Stimulated activated CD4-positive, alpha-beta T cell treated with anti-CD3 and anti-CD28 coated beads, TNF-alpha, amount 100 ng/mL, for 48 hours (primary cell): ENCODE data around the gene XRCC1.
"Not testable (repeated sequence)": the region's sequence is repeated elsewhere in the genome, so short reads cannot be mapped to it uniquely, and the experiment has no call there.

Source experiments
- DNase-seq, 3 donors: peaks; one replicate each; pipeline ENCODE4 v3.0.0-alpha.2; 2020; ENCODE audit warnings: low read depth in 3 of 3

Gene XRCC1

DNA sequence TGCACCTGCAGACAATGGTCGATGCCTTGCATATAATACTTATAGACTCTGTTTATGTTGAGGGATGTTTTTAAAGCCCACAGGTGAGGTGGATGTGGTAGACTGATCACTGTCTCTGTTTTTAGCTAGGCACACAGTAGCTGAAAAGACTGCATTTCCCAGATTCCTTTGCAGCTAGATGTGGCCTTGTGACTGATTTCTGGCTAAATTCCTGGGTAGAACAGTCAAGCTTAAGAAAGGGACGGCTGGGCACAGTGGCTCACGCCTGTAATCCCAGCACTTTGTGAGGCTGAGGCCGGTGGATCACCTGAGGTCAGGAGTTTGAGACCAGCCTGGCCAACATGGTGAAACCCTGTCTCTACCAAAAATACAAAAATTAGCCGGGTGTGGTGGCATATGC is 25.0 kb upstream of the XRCC1 start:
- not testable (repeated sequence) for DNase-seq

DNA sequence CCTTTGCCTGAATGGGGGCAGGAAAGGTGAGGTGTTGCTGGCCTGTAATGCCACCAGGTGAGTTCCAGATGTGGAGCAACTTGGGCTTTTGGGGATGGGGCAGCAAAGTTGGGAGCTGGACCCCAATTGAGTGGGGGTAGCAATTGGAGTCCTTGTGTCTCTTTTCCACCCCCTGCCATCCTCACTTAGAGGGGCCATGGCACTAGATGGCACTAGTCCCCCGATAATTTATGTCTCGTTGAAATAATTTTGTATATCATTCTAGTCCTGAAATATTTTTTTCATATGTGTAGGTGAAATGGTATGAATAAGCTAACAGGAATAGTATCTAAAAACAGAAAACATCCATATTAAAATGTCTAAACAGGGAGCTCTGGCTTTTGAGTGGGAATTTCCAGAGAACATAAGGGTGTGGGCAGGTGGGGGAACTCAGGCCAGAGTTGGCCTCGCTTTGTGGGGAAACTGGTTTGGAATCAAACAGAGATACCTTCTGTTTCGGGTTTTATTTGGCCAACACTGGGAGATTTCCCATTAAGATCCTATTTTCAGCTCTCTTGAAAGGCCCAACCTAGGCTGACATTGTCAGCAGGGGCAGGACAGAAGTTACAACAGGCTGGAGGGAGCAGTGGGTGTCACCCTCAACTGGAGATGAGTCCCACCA is 24.4 kb upstream of the XRCC1 start:
- DNase-seq: no peak

DNA sequence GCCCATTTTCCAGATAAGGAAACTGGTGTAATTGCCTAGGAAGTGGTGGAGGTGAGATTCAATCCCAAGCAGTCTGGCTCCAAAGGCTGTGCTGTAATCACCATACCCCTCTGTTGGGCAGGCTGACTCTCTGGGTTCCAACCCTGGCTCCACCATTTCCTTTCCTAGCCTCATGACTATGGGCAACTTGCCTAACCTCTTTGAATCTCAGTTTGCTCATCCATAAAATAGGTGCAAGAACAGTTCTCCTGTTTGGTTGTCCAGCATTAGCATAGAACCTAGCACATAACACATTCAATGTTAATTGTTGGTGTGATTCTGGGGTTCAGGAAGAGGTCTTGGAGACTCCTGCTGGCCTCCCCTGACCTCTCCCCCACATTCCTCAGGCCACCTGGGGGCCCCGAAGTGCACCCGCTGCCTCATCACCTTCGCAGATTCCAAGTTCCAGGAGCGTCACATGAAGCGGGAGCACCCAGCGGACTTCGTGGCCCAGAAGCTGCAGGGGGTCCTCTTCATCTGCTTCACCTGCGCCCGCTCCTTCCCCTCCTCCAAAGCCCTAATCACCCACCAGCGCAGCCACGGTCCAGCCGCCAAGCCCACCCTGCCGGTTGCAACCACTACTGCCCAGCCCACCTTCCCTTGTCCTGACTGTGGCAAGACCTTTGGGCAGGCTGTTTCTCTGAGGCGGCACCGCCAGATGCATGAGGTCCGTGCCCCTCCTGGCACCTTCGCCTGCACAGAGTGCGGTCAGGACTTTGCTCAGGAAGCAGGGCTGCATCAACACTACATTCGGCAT is 23.3 kb upstream of the XRCC1 start:
- DNase-seq: no peak

DNA sequence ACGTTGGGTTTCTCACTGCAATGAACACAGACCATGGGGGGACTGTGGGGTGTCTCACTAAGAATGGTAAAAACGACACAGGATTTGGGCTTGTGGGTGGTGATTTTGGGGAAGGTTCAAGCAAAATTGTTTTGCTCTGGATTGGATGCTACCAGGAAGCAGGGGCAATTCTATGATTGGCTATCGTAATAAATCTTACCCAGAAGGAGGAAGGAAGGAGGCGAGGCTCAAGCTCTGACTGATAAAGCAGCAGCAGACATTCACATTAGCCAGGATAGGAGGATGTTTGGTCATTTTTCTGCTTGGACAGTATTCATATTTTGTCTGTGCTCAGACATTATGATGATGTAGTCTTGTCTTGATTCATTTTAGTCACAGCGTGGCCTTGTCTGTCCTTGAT is 22.5 kb upstream of the XRCC1 start:
- no peak for DNase-seq

DNA sequence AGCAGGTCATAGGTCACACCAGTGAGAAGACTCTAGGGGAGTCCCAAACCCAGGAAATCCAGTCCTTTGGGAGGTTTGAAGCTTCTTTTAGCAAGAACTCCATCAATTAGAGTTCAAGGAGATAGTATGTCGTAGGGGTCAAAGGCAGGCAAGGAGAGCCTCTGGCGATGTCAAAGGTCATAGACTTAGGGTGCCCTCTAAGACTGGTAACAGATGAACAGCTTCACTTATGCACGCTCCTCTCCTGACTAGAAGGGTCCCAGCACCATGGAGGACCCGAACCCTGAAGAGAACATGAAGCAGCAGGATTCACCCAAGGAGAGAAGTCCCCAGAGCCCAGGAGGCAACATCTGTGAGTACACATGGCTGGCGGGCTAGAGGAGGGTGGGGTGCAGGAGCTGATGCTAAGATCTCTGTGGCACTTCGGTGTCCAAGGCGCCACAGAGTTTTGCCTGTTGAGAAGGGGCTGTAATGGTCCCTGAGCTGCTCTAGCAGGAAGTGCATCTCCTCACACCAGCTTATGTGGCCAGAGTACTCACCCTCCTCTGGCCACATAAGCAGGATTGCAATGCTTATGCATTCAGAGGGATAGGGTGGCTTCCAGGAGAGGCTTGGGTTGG is 21.6 kb upstream of the XRCC1 start:
- no peak for DNase-seq

DNA sequence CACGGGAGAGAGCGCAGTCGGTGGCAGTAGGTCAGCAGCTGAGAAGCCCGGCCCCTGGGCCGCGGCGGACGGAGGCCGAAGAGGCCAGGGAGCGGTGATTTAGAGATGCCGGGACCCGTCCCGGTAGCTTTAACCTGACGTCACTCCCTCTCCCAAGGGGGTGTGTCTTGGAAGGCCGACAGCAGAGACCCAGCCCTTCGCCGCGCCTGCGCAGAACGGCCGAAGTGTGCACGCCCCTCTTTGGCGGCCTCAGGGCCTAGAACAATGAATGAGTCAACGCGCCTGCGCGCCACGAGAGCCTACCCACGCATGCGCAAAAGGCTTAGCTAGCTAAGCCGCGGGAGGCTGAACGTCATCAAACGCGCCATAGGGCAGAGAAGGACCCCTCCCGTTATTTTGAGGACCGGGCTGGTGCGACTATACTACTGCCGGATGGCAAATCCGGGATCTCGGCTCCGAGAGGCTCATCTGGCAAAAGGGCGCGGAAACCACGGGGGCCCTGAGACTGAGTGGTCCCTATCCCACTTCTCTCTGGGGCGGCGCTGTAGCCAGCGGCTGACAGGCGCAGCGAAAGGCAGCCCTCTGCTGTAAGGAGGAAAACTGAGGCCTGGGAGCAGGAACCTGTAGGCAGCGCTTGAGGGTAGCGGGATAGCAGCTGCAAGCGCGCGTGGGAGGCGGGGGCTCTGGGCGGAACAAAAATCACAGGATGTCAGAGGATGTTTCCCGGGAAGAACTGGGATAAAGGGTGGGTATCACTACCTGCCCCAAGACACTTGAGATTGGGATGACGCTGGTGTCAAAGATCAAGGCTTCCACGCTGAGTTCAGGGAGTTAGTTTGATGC is 20.9 kb upstream of the XRCC1 start, which contains the start of the genes IRGQ and ZNF576:
IRGQ (minus strand) TSS at position 136 of the 843 bp plus-strand sequence. CDS start 796 bp downstream, outside the sequence.
ZNF576 (plus strand) TSS at position 597 of the 843 bp plus-strand sequence. CDS start 514 bp downstream, outside the sequence.
- DNase-seq: peak; percentile 99 to 100 (median 99)

DNA sequence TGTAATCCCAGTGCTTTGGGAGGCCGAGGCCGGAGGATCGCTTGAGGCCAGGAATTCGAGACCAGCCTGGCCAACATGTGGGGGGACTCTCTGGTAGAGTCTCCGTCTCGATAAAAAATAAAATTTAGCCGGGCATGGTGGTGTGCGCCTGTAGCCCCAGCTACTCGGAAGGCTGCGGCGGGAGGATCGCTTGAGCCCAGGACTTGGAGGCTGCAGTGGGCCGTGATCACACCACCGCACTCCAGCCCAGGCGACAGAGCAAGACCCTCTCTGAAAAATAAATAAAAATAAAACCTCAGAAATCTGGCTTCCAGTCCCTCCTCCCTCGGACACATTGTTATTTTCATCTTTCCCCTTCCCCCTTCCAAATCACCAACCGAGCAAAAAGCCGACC is 20.3 kb upstream of the XRCC1 start:
- DNase-seq: peak in 1 of 3 donors; percentile 27

DNA sequence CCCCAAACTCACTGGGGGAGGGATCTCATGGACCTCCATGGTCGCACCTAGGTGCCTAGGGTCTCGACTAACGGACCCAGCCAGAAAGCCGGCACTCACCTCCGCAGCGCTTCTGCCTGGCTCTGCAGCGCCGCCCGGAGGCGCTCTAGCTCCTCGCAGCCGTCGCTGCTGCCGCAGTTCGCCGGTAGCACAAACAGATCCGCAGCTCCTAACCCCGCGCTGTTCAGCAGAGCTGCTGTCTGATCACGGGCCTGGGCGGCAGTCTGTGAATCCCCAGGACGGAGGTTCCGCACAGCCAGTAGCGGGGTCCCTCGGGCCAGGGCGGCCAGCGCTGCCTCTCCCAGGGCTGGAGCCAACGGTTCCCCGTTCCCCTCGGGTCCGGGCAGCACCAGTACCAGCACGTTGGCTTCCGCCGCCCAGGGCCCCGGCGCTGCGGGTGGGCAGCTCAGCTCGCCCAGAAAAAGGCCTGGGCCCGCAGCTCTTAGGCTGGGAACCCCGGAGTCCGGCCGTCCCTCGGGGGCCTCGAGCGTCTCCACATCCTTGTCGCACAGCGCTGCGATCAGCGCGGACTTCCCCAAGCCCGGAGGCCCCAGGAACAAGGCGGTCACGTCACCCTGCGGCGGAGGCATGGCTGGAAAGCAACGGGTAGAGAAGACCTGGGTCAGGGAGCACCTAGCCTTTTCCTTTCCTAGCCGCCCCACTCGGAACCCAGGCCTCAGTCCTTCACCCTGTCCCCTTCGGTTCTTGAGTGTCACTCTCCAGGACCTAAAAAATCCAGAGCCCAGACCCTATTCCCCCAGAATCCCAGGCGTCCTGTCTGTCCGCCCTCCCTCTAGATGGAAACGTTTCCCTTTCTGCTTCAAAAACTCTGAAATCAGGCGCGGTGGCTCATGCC is 19.6 kb upstream of the XRCC1 start:
- peak; percentile 44 to 64 (median 44) for DNase-seq

DNA sequence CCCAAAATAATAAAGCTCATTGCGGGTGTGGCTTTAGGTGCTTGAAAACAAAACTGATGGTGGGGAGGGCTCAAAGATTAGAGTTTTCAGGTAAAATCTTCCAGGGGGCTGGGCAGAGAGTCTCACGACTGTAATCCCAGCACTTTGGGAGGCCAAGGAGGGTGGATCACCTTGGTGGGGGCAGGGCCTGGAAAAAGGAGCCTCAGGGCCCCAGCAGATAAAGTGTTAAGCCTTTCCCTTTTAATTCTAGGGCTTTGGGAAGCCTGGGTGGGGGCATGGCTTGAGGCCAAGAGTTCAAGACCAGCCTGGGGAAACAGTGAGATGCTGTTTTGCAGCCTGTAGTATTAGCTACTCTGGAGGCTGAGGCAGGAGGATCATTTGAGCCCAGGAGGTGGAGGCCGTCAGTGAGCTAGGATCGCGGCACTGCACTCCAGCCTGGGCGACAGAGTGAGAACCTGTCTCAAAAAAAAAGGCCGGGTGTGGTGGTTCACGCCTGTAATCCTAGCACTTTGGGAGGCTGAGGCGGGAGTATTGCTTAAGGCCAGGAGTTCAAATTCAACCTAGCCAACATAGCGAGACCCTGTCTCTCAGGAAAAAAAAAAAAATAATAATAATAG is 18.9 kb upstream of the XRCC1 start:
- DNase-seq: no peak

DNA sequence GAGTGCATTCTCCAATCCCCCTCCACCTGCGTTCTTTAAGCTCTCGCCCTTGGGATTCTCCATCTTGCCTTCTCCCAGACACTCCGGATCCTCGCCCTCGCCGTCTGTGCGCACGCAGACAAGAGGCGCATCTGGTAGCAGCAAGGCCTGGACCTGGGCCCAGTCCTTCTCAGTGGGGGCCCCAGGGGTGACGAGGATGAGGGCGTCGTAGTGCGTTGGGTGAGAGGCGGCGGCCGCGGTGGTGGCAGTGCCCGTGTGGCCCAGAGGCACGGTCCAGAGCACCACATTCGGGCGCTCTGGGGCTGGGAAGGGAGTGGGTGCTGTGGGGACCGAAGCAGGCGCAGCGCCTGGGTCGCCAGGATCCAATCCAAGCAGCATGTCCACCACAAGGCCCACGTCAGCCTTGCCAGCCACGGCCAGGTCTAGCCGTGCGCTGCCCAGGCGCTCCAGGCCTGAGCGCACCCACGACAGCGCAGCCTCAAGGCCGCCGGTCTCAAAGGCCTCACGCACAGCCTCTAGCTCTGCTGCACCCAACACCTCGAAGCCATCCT is 17.5 kb upstream of the XRCC1 start:
- no peak for DNase-seq

DNA sequence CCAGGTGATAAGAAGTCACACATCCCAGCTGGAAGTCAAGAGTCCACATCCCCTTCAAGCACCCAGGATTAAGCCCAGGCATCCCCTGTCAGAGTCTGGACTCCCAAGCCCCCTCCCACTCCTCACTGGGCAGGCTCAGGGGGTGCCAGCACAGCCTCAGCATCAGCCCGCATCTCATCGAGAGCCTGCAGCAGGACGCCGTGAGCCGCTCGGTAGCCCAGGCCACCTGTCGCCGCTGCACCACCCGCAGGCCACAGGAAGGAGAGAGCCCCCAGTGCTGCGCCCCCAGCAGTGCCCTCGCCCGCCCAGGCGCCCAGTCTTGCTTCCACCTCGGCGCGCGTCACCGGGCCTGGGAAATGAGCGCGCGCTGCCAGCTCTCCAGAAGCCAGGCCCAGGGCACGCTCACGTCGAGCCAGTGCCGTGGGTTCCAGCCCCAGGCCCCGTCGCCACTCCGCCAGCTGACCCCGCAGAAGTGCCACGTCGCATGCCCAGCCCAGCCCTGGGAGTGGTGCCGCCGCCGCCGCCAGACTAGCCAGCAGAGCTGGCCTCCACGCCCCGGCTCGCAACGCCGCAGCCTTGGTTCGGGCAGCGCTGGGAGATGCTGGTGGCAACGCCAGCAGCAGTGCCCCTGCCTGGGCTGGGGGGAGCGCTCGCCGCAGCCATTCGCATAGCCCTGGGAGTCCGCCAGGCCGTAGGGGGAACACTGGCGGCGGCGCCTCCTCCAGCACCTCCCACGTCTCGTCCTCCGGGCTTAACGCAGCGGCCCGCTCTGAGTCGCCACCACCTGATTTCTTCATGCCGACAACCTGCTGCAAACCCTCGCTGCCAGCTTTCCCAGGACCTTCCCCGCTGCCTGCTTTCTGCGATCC is 16.8 kb upstream of the XRCC1 start:
- DNase-seq: no peak

DNA sequence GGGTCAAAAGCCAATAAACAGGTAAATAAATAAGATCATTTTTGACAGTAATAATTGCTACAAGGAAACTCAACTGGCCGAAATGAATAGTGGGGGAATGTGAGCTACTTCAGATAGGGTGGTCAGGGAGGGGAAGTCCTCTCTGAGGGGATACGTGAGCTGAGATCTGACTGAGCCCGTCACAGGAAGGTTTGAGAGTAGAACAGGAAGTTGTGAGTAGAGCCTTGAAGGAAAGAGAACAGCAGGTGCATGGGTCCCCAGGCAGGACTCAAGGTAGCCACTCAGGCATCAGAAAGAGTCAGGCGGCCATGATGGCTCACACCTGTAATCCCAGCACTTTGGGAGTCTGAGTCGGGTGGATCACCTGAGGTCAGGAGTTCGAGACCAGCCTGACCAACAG is 14.4 kb upstream of the XRCC1 start:
- no peak for DNase-seq

DNA sequence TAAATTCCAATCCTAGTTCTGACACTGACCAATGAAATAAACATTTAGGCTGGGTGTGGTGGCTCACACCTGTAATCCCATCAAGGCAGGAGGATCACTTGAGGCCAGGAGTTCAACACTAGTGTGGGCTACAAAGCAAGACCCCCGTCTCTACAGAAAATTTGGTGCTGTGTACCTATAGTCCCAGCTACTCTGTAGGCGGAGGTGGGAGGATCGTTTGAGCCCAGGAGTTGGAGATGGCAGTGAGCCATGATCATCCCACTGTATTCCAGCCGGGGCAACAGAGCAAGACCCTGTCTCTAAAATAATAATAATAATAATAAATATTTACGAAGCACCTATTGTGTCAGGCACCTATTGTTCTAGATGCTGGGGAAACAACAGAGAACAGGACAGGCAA is 13.9 kb upstream of the XRCC1 start:
- DNase-seq: no peak

DNA sequence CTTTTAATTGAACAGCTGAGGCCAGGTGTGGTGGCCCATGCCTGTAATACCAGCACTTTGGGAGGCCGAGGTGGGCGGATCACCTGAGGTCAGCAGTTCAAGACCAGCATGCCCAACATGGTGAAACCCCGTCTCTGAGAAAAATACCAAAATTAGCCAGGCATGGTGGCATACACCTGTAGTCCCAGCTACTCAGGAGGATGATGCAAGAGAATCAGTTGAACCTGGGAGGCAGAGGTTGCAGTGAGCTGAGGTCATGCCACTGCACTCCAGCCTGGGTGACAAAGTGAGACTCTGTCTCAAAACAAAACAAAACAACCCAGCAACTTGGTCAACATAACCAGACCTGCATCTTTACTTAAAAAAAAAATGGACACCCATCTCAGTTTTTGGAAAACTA is 11.7 kb upstream of the XRCC1 start:
- not testable (repeated sequence) for DNase-seq

DNA sequence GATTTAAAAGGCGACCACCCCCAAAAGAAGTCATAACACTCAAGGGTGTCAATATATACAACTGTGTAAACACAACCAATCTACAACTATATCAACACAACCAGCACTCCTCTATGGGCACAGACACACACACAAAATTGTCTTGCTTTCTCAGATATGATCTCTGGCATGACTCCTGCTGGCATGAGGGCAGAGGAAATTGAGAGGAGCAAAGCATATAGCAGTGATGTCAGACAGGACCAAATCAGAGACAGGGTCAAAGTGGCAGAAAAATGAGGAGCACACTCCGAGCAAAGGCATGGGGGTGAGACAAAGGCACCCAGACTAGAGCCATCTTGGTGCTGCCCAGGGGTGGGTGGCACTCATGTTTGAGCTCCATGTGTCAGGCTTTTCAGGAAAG is 11.0 kb upstream of the XRCC1 start:
- DNase-seq: no peak

DNA sequence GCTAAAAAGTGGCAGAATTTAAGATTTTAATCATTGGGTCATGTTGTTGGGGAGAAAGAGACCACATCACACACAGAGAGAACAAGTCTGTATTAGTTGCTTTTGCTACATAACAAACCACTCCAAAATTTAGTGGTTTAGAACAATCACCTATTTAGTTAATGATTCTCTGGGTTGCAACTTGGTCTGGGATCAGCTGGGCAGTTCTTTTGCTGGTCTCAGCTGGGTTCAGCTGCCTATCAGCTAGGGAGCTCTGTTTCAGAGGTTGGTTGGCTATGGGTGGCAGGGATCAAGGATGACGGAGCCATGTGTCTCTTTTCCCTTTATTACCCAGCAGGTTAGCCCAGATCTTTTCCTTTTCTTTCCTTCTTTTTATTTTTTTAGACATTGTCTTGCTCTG is 9.2 kb upstream of the XRCC1 start:
- DNase-seq: no peak

DNA sequence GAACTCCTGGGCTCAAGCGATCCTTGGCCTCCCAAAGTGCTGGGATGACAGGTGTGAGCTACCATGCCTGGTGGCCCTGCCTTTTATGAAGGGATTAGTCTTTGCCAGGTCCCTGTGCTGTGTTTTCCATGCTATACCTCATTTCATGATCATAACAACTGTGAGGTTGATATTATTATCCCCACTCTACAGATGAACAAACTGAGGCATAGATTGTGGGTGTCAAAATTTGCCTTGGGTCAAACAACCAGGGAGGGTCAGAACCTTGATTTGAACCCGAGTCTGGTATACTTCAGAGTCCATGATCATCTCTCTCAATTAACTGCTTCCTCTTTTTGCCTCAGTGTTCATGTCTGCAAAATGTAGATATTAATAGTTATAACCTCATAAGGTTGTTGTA is 7.2 kb upstream of the XRCC1 start:
- DNase-seq: no peak

DNA sequence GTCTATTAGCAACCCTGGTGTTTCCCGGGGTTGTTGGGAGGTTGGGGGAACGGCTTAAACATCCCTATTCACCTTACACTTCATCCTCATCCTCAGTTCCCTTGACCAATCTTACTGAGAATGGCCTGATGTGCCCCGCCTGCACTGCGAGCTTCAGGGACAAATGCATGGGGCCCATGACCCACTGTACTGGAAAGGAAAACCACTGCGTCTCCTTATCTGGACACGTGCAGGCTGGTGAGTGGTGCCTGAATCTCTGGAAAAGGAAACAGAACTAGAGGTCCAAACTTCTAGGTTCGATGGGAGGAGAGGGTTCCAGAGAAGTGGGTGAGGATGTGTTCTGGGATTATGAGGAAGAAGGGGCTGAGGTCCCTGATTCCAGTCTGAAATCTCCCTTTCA is 6.1 kb upstream of the XRCC1 start:
- no peak for DNase-seq

DNA sequence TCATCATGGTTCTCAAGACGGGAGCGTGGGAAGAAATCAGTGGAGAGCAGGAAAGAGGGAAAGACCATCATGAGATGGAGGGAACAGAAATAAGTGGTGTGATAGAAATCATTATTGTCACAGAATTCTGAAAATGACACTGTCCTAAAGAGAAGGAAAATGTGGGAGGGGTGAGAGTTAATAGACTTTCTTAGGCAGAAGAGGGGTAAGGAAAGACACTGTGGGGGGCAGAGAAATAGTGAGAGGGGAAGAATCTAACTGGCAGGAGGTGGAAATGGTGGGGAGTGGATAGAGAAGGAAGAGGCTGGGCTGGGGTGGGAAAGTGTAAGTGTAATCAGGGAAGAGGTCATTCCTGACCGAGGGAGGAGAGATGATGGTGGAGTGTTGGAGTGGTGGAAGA is 3.5 kb upstream of the XRCC1 start:
- DNase-seq: no peak
